Mammary epithelial cell (primary cell): ENCODE measurements around the gene IGSF21.

ENCODE experiments used
- EZH2 ChIP-seq: IDR thresholded peaks from 2 replicates; pipeline ENCODE4 v1.6.1; 2012; ENCODE audit warnings: low read length, inconsistent platforms, borderline replicate concordance
- TF ChIP-seq, protein P1 (sequence below), 2 donors: IDR thresholded peaks in 1 of 2; conservative IDR thresholded peaks in 1 of 2; 2 replicates each; pipeline ENCODE4 v1.5.1; 2011 to 2012; ENCODE audit warnings: inconsistent platforms in 2 of 2, low read length in 2 of 2, mild to moderate bottlenecking in 2 of 2, control low read depth in 1 of 2, low read depth in 1 of 2; ENCODE audit not compliant: insufficient read depth in 1 of 2; ENCODE audit errors: extremely low read depth in 1 of 2

DNA sequence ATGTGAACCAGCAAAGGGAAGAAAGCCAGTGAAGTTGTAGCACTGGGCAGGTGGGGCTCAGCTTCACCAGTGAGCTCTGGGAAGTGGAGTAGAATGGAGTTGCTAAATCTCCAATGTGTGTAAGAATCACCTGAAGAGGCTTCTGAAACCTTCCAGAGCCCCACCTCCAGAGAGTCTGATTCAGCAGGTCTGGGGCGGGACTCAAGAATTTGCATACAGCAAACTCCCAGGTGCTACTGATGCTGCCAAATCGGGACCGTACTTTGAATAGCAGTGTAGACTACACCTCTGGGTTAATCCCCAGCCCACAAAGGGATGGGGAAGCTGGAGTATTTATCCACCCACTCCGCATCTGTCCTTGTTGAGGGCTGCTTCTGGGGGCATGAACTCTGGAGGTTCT, 154.3 kb downstream of the IGSF21 start:
- TF ChIP-seq, protein P1, sequence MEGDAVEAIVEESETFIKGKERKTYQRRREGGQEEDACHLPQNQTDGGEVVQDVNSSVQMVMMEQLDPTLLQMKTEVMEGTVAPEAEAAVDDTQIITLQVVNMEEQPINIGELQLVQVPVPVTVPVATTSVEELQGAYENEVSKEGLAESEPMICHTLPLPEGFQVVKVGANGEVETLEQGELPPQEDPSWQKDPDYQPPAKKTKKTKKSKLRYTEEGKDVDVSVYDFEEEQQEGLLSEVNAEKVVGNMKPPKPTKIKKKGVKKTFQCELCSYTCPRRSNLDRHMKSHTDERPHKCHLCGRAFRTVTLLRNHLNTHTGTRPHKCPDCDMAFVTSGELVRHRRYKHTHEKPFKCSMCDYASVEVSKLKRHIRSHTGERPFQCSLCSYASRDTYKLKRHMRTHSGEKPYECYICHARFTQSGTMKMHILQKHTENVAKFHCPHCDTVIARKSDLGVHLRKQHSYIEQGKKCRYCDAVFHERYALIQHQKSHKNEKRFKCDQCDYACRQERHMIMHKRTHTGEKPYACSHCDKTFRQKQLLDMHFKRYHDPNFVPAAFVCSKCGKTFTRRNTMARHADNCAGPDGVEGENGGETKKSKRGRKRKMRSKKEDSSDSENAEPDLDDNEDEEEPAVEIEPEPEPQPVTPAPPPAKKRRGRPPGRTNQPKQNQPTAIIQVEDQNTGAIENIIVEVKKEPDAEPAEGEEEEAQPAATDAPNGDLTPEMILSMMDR (conservative IDR thresholded peaks at IDR 0.05 in 1 of 2, IDR thresholded peaks at IDR 0.05 in 1 of 2; ENCODE audit: extremely low read depth in 1 of 2, insufficient read depth in 1 of 2, low read depth in 1 of 2, low read length in 2 of 2): no peak
- TF ChIP-seq EZH2: no peak
